Fibroblast of mammary gland (primary cell): Measurements from ENCODE around the gene LOX.

Experiments
- DNase-seq: peaks from one replicate; pipeline ENCODE4 v3.0.0-alpha.2; 2010; ENCODE audit warnings: low read depth
- H3K4me3 ChIP-seq: 2 replicates; pipeline ENCODE4 v1.5.1; 2011; ENCODE audit warnings: low read depth, mild to moderate bottlenecking, low read length, moderate library complexity; ENCODE audit not compliant: control insufficient read depth
- TF ChIP-seq, protein P1 (sequence below): conservative IDR thresholded peaks from 2 replicates; pipeline ENCODE4 v1.5.1; 2011; ENCODE audit warnings: low read depth, low read length, inconsistent platforms; ENCODE audit not compliant: control insufficient read depth, insufficient read depth

Gene LOX

DNA sequence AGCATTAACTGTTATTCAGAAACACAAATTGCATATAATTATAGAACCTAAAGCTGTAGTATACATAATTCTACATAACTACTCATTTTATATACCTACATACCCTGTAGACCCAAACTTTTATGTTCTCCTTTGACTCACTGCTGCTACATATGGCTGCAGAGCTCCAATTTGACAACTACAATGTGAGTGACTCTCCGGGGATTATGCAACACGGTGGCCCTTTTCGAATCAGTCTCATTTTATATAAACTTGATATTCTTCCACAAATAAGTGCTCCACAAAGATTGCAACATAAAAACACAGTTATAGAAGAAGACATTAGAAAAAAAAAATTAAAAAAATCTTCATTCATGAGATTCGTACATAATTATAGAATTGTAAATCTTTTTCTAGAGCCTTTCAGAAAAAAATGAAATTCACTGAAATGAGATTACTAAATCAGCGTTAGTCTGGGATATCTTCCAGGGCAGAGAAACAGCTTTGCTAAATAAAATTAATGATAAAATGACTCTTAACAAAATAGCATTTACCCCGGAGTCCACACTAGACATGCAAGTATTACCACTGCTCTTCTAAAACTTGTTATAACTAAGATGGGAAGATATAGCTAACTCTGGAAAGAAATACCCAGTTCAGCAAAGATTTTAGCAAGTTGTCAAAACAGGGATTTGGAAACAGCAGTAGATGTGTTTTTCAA is 63.7 kb downstream of the LOX start:
- H3K4me3 ChIP-seq, result no peak overlapping the region
- DNase-seq, result peak; percentile 52
- TF ChIP-seq, protein P1, sequence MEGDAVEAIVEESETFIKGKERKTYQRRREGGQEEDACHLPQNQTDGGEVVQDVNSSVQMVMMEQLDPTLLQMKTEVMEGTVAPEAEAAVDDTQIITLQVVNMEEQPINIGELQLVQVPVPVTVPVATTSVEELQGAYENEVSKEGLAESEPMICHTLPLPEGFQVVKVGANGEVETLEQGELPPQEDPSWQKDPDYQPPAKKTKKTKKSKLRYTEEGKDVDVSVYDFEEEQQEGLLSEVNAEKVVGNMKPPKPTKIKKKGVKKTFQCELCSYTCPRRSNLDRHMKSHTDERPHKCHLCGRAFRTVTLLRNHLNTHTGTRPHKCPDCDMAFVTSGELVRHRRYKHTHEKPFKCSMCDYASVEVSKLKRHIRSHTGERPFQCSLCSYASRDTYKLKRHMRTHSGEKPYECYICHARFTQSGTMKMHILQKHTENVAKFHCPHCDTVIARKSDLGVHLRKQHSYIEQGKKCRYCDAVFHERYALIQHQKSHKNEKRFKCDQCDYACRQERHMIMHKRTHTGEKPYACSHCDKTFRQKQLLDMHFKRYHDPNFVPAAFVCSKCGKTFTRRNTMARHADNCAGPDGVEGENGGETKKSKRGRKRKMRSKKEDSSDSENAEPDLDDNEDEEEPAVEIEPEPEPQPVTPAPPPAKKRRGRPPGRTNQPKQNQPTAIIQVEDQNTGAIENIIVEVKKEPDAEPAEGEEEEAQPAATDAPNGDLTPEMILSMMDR, result no peak
